ENCODE data around the gene POU6F1.

The POU6F1 gene

DNA sequence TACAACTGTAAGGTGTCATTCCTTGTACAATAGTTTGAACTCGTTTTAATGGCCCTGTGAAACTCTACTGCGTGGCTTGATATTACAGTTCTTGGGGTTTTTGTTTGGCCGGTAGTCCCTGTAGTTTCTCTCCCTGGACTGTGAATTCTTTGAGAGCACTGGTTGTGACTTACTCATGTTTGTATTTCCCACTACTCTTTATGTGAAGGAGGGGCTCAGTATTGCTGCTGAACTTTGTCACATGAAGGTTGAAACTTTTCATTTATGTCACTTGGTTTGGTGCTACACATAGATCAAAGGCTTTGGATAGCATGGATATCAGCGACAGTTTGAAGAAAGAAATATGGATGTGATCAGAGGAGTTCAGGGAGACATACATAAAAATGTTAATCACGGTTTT lies 1.5 kb upstream of the POU6F1 start:
- no peak overlapping the region for H2AFZ ChIP-seq (ENCODE audit: low read length)
- no peak overlapping the region for H3K4me3 ChIP-seq (ENCODE audit: low read depth, low read length, poor library complexity, severe bottlenecking)
- H3K79me2 ChIP-seq (ENCODE audit: insufficient read depth, low read length), result no peaks in the 10 kb centered on the region
- H3F3A ChIP-seq (ENCODE audit: insufficient read depth, low read length), result peaks cover 13% of the 10 kb centered on the region; the same call in 1 of the 2 replicates
- H3K9ac ChIP-seq (ENCODE audit: low read length), result no peak overlapping the region
- H3K27me3 ChIP-seq (ENCODE audit: insufficient read depth, low read length), result no peaks in the 10 kb centered on the region
- no peaks in the 10 kb centered on the region for H4K20me1 ChIP-seq (ENCODE audit: insufficient read depth, low read length)
- H3K4me1 ChIP-seq (ENCODE audit: insufficient read depth, low read length, severe bottlenecking), result peaks cover 10% of the 10 kb centered on the region
- H3K36me3 ChIP-seq (ENCODE audit: insufficient read depth, low read length), result no peaks in the 10 kb centered on the region; the same call in 1 of the 2 replicates
- no peak overlapping the region for H3K4me2 ChIP-seq (ENCODE audit: low read length)
- H3K9me2 ChIP-seq (ENCODE audit: low read depth, low read length), result no peaks in the 10 kb centered on the region
- no peak overlapping the region for H3K27ac ChIP-seq (ENCODE audit: low read depth, low read length, poor library complexity, severe bottlenecking)
- TF ChIP-seq CTCF (IDR thresholded peaks at IDR 0.05; ENCODE audit: low read length) (no peak), EZH2 (IDR thresholded peaks at IDR 0.05; ENCODE audit: borderline replicate concordance, low read length) (no peak)
- H3K9me3 ChIP-seq (ENCODE audit: low read length), result no peaks in the 10 kb centered on the region

DNA sequence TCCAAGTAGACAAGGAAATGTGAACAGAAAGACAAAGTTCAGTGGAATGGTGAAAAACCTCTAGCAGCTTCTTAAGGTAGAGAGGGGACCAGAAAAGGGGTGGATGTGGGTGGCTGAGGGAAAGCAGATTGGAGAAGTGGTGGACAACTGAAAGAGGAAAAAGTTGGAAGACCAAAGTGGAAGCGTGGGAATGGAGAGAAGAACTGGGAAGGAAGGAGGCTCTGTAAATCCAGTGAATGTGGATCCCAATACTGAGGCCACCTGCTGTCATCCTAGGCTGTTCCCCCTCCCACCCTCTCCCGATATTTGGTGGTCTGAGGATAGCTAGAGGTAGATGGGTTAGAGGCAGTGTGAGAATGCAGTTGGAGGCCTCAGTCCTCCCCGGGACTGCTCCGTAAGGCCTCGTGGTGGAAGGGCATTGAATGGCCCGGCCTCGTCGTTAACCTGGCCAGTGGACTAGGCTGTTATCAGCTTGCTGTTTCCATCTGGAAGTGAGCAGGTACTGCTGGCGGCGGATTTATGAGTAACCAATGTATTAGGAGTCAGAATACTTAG lies 822 bp upstream of the POU6F1 start:
- Histone ChIP-seq H3K4me2 (ENCODE audit: low read length) (peak overlapping the region; percentile 96), H3K4me1 (ENCODE audit: insufficient read depth, low read length, severe bottlenecking) (peaks cover 10% of the 10 kb centered on the region), H3K79me2 (ENCODE audit: insufficient read depth, low read length) (no peaks in the 10 kb centered on the region), H3K9me3 (ENCODE audit: low read length) (no peaks in the 10 kb centered on the region), H3F3A (ENCODE audit: insufficient read depth, low read length) (peaks cover 13% of the 10 kb centered on the region; the same call in 1 of the 2 replicates), H3K4me3 (ENCODE audit: low read depth, low read length, poor library complexity, severe bottlenecking) (peak overlapping the region; percentile 78), H3K36me3 (ENCODE audit: insufficient read depth, low read length) (no peaks in the 10 kb centered on the region; the same call in 1 of the 2 replicates), H4K20me1 (ENCODE audit: insufficient read depth, low read length) (no peaks in the 10 kb centered on the region), H3K9ac (ENCODE audit: low read length) (peak overlapping the region; percentile 72; the same call in 1 of the 2 replicates), H3K27ac (ENCODE audit: low read depth, low read length, poor library complexity, severe bottlenecking) (no peak overlapping the region), H3K9me2 (ENCODE audit: low read depth, low read length) (no peaks in the 10 kb centered on the region), H2AFZ (ENCODE audit: low read length) (no peak overlapping the region), H3K27me3 (ENCODE audit: insufficient read depth, low read length) (no peaks in the 10 kb centered on the region)
- no peak for TF ChIP-seq EZH2 (IDR thresholded peaks at IDR 0.05; ENCODE audit: borderline replicate concordance, low read length)
- TF ChIP-seq CTCF (IDR thresholded peaks at IDR 0.05; ENCODE audit: low read length), result no peak

DNA sequence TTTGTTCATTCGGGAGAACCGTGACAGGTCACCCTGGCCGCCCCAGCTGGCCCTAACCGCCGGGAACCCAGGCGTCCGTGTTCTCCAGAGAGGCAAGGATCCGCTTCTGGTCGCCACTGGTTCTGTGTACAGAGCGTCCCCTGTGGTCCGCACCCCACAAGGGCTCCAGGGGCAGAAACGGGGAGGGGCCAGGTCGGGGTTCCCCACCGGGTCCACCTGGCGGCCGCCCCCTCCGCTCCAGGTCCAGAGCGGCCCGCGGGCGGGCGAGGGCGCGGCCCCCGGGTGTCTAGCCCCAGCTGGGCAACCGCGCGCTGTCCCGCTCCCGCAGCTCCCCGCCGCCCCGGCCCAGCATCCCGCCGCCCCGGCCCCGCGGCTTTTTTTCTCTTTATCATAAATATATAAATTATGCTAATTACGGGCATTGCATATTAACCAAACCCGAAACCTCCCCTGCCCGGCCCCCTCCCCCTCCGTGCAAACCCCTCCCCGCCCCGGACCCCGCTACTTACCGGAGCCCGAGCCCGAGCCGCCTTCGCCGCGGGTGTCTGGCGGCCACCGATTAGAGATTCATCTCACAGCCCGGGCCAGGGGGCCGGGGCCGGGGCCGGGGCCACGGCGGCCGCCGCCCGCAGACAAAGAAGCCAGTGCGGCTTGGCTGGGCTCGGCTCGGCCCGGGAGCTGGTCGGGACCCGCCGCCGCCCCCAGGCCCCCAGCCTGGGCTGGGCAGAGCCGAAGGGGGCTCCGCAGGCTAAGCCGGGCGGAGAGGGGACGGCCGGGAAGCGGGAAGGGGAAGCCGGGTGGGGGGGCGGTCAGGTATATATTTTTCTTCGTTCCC lies 512 bp downstream of the POU6F1 start:
- Histone ChIP-seq H2AFZ (ENCODE audit: low read length) (peak overlapping the region; percentile 54; the same call in 1 of the 2 replicates), H3F3A (ENCODE audit: insufficient read depth, low read length) (peaks cover 13% of the 10 kb centered on the region; the same call in 1 of the 2 replicates)

More for the DNA sequence above, 512 bp downstream of the POU6F1 start:
- peak overlapping the region; percentile 72 for H3K9ac ChIP-seq (ENCODE audit: low read length)
- peak overlapping the region; percentile 96 for H3K4me2 ChIP-seq (ENCODE audit: low read length)
- H3K4me1 ChIP-seq (ENCODE audit: insufficient read depth, low read length, severe bottlenecking), result peaks cover 10% of the 10 kb centered on the region
- H3K79me2 ChIP-seq (ENCODE audit: insufficient read depth, low read length), result no peaks in the 10 kb centered on the region
- TF ChIP-seq CTCF (IDR thresholded peaks at IDR 0.05; ENCODE audit: low read length) (peak; percentile 33; the same call in 1 of the 2 replicates), EZH2 (IDR thresholded peaks at IDR 0.05; ENCODE audit: borderline replicate concordance, low read length) (no peak)
- no peaks in the 10 kb centered on the region; the same call in 1 of the 2 replicates for H3K36me3 ChIP-seq (ENCODE audit: insufficient read depth, low read length)
- H3K27me3 ChIP-seq (ENCODE audit: insufficient read depth, low read length), result no peaks in the 10 kb centered on the region
- H3K9me3 ChIP-seq (ENCODE audit: low read length), result no peaks in the 10 kb centered on the region
- H3K4me3 ChIP-seq (ENCODE audit: low read depth, low read length, poor library complexity, severe bottlenecking), result peak overlapping the region; percentile 78
- H3K9me2 ChIP-seq (ENCODE audit: low read depth, low read length), result no peaks in the 10 kb centered on the region
- H4K20me1 ChIP-seq (ENCODE audit: insufficient read depth, low read length), result no peaks in the 10 kb centered on the region
- no peak overlapping the region for H3K27ac ChIP-seq (ENCODE audit: low read depth, low read length, poor library complexity, severe bottlenecking)
